K562 (cell line): ENCODE measurements around the gene RELL2. TPM values are rescaled to one million over a fixed set of nuclear protein-coding genes. Genes with fewer than 3 reads are reported as not detected.

ENCODE experiments used
- BACH1 ChIP-seq: fragments of 200-800 bp; sonication (Bioruptor generic); IDR thresholded peaks from 2 replicates; pipeline ENCODE4 v1.6.1; 2016; ENCODE audit warnings: missing genetic modification characterization, missing compliant biosample characterization
- CBFA2T3 ChIP-seq: fragments of 450-650 bp; IDR thresholded peaks from 2 replicates; pipeline ENCODE4 v1.6.1; 2017
- CXXC5 ChIP-seq: fragments of 250-450 bp; sonication (Bioruptor Pico); IDR thresholded peaks from 2 replicates; pipeline ENCODE4 v1.8.0; 2022; ENCODE audit warnings: inconsistent platforms, mild to moderate bottlenecking, moderate library complexity
- FOXP1 ChIP-seq: sonication (generic); formaldehyde crosslinking; IDR thresholded peaks from 2 replicates; pipeline ENCODE4 v1.8.0; 2022; ENCODE audit warnings: mild to moderate bottlenecking, missing genetic modification reagents
- GABPA ChIP-seq: fragments of 200-800 bp; sonication (Bioruptor generic); conservative IDR thresholded peaks from 2 replicates; pipeline ENCODE4 v1.6.1; 2016; ENCODE audit warnings: low read depth, missing genetic modification characterization, missing compliant biosample characterization
- LEF1 ChIP-seq: fragments of 450-650 bp; IDR thresholded peaks from 2 replicates; pipeline ENCODE4 v1.6.1; 2016; ENCODE audit warnings: mild to moderate bottlenecking
- PTRF ChIP-seq: fragments of 450-650 bp; IDR thresholded peaks from 2 replicates; pipeline ENCODE4 v1.6.1; 2016; ENCODE audit warnings: mild to moderate bottlenecking, missing genetic modification characterization, missing compliant biosample characterization
- RBFOX2 ChIP-seq: fragments of 200-400 bp; formaldehyde crosslinking; IDR thresholded peaks from 2 replicates; pipeline ENCODE4 v1.6.1; 2017; ENCODE audit warnings: low read depth, mild to moderate bottlenecking, low read length, moderate library complexity
- SIN3B ChIP-seq: fragments of 450-650 bp; IDR thresholded peaks from 2 replicates; pipeline ENCODE4 v1.6.1; 2017; ENCODE audit warnings: low read depth, mild to moderate bottlenecking, moderate library complexity
- SMAD3 ChIP-seq: fragments of 450-650 bp; formaldehyde crosslinking; conservative IDR thresholded peaks from 2 replicates; pipeline ENCODE4 v1.4.0; 2020; ENCODE audit warnings: mild to moderate bottlenecking
- TAL1 ChIP-seq: fragments of 450-650 bp; IDR thresholded peaks from 2 replicates; pipeline ENCODE4 v1.6.1; 2016; ENCODE audit warnings: mild to moderate bottlenecking
- TEAD1 ChIP-seq, 2 experiments: fragments of 450-650 bp in 1 of 2; sonication (generic) in 1 of 2; formaldehyde crosslinking; IDR thresholded peaks; 2 replicates each; pipeline versions ENCODE4 v1.4.0 to v1.8.0; 2020 to 2022; ENCODE audit warnings: mild to moderate bottlenecking in 2 of 2, missing genetic modification reagents in 1 of 2
- ZNF282 ChIP-seq: sonication (generic); formaldehyde crosslinking; IDR thresholded peaks from 2 replicates; pipeline ENCODE4 v1.8.1; 2023; ENCODE audit warnings: missing genetic modification reagents
- ZNF644 ChIP-seq: fragments of 200-800 bp; sonication (Bioruptor generic); IDR thresholded peaks from 2 replicates; pipeline ENCODE4 v1.6.1; 2016; ENCODE audit warnings: low read depth, missing genetic modification characterization, missing compliant biosample characterization
- ZNF766 ChIP-seq: fragments of 200-800 bp; sonication (Bioruptor generic); conservative IDR thresholded peaks from 2 replicates; pipeline ENCODE4 v1.6.1; 2016; ENCODE audit warnings: missing genetic modification characterization, missing compliant biosample characterization
- polyA plus RNA-seq, 8 experiments: library from polyadenylated mRNA; depleted of rRNA in 4 of 8; stranded (reverse) in 5 of 8; unstranded in 3 of 8; fragments of >200 nt; fragmentation: Nextera tagmentation in 2 of 8; fragmentation: Illumina TruSeq in 1 of 8; extraction: Ambion mirVana in 2 of 8; extraction: Trizol in 1 of 8; gene quantifications; 2 replicates each; pipeline versions ENCODE4 v1.2.1 to v1.2.3, GENCODE V29; 2011 to 2014; ENCODE audit warnings: inconsistent platforms in 1 of 8, missing spikeins in 1 of 8
- total RNA-seq, 7 experiments: library from RNA; depleted of rRNA in 6 of 7; stranded (reverse); fragments of >200 nt in 6 of 7; fragmentation: Illumina TruSeq in 2 of 7; extraction: Trizol in 2 of 7; gene quantifications; 2 replicates each; pipeline versions ENCODE4 v1.2.1 to v1.2.3, GENCODE V29; 2011 to 2021; ENCODE audit warnings: low replicate concordance in 1 of 7
- TF ChIP-seq, protein P1 (sequence below): fragments of 250-450 bp; sonication (Bioruptor Pico); IDR thresholded peaks from 2 replicates; pipeline ENCODE4 v1.8.0; 2022; ENCODE audit warnings: moderate library complexity, mild to moderate bottlenecking, inconsistent platforms
- TF ChIP-seq, protein P2 (sequence below): fragments of 250-450 bp; sonication (Bioruptor Pico); IDR thresholded peaks from 2 replicates; pipeline ENCODE4 v1.9.0; 2021; ENCODE audit warnings: mild to moderate bottlenecking, inconsistent platforms
- TF ChIP-seq, protein P3 (sequence below): fragments of 250-450 bp; sonication (Bioruptor Pico); IDR thresholded peaks from 2 replicates; pipeline ENCODE4 v1.8.0; 2021; ENCODE audit warnings: moderate library complexity, mild to moderate bottlenecking, inconsistent platforms
- TF ChIP-seq, protein P4 (sequence below): sonication (generic); formaldehyde crosslinking; IDR thresholded peaks from 2 replicates; pipeline ENCODE4 v1.8.0; 2022; ENCODE audit warnings: missing genetic modification reagents, mild to moderate bottlenecking, borderline replicate concordance

Gene RELL2
- total and polyA plus RNA-seq, 9 of the 15 experiments (the other 6 are each of a cell fraction or from before 2014, with no cell fraction given): 0.06 to 36.0 (median 14.3) TPM

DNA sequence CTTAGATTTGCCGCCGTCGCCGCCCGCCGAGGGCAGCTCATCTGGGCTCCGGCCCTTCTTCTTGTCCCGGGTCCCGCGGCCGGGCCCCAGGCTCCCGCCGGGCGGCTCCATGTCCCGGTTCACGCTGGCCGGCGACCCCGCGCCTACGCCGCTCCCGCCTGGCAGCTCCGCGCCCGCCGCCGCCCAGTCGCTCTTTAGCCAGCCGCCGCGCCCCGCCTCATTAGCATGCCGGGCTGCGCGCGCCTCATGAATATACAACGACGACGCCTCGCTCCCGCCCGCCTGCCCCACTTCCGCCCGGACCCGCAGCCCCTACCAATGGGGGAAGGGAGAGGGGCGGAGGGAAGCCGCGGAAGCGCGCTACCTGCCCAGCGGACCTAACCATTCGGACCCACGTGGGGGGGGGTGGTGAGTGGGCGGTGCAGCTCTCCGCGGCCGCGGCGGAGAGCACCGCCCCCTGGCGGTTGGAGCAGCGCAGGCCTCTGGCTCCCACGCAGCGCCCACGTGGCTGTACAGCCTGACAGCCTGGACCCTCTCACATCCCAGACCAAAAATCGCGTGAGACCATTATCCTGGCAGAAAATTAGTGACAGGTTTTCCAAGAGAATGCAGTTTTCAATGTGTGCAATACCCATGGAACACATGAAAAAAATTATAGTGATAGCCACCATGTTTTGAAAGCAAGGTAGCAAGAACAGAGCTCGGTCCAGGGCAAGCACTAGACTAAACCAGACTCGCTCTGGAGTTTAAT lies 17.8 kb upstream of the RELL2 start, which contains the start of gene DIAPH1 (continued):
- TF ChIP-seq, protein P1, sequence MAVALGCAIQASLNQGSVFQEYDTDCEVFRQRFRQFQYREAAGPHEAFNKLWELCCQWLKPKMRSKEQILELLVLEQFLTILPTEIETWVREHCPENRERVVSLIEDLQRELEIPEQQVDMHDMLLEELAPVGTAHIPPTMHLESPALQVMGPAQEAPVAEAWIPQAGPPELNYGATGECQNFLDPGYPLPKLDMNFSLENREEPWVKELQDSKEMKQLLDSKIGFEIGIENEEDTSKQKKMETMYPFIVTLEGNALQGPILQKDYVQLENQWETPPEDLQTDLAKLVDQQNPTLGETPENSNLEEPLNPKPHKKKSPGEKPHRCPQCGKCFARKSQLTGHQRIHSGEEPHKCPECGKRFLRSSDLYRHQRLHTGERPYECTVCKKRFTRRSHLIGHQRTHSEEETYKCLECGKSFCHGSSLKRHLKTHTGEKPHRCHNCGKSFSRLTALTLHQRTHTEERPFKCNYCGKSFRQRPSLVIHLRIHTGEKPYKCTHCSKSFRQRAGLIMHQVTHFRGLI: no peak
- TF ChIP-seq ZNF644 (no peak), CBFA2T3 (peak; percentile 26), TAL1 (no peak), RBFOX2 (peak; percentile 94), PTRF (tag) (no peak), BACH1 (tag) (no peak), SMAD3 (CRISPR knock-in tag) (0 out of 2 replicates have a peak, but pooled peaks have one; percentile 58), CXXC5 (CRISPR knock-in tag) (peak; percentile 93), LEF1 (no peak), ZNF766 (CRISPR knock-in tag) (no peak), FOXP1 (CRISPR knock-in tag) (peak; percentile 98), ZNF282 (CRISPR knock-in tag) (no peak), SIN3B (no peak), TEAD1 (CRISPR knock-in tag; IDR thresholded peaks at IDR 0.05) (peak; percentile 49 to 88; a peak in 3 of 4 replicates), GABPA (tag) (peak; percentile 88)
- TF ChIP-seq, protein P2, sequence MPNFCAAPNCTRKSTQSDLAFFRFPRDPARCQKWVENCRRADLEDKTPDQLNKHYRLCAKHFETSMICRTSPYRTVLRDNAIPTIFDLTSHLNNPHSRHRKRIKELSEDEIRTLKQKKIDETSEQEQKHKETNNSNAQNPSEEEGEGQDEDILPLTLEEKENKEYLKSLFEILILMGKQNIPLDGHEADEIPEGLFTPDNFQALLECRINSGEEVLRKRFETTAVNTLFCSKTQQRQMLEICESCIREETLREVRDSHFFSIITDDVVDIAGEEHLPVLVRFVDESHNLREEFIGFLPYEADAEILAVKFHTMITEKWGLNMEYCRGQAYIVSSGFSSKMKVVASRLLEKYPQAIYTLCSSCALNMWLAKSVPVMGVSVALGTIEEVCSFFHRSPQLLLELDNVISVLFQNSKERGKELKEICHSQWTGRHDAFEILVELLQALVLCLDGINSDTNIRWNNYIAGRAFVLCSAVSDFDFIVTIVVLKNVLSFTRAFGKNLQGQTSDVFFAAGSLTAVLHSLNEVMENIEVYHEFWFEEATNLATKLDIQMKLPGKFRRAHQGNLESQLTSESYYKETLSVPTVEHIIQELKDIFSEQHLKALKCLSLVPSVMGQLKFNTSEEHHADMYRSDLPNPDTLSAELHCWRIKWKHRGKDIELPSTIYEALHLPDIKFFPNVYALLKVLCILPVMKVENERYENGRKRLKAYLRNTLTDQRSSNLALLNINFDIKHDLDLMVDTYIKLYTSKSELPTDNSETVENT (CRISPR knock-in tag): 0 out of 2 replicates have a peak, but pooled peaks have one; percentile 13
- TF ChIP-seq, protein P3, sequence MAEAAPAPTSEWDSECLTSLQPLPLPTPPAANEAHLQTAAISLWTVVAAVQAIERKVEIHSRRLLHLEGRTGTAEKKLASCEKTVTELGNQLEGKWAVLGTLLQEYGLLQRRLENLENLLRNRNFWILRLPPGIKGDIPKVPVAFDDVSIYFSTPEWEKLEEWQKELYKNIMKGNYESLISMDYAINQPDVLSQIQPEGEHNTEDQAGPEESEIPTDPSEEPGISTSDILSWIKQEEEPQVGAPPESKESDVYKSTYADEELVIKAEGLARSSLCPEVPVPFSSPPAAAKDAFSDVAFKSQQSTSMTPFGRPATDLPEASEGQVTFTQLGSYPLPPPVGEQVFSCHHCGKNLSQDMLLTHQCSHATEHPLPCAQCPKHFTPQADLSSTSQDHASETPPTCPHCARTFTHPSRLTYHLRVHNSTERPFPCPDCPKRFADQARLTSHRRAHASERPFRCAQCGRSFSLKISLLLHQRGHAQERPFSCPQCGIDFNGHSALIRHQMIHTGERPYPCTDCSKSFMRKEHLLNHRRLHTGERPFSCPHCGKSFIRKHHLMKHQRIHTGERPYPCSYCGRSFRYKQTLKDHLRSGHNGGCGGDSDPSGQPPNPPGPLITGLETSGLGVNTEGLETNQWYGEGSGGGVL (CRISPR knock-in tag): no peak
- TF ChIP-seq, protein P4, sequence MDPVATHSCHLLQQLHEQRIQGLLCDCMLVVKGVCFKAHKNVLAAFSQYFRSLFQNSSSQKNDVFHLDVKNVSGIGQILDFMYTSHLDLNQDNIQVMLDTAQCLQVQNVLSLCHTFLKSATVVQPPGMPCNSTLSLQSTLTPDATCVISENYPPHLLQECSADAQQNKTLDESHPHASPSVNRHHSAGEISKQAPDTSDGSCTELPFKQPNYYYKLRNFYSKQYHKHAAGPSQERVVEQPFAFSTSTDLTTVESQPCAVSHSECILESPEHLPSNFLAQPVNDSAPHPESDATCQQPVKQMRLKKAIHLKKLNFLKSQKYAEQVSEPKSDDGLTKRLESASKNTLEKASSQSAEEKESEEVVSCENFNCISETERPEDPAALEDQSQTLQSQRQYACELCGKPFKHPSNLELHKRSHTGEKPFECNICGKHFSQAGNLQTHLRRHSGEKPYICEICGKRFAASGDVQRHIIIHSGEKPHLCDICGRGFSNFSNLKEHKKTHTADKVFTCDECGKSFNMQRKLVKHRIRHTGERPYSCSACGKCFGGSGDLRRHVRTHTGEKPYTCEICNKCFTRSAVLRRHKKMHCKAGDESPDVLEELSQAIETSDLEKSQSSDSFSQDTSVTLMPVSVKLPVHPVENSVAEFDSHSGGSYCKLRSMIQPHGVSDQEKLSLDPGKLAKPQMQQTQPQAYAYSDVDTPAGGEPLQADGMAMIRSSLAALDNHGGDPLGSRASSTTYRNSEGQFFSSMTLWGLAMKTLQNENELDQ (CRISPR knock-in tag): 0 out of 2 replicates have a peak, but pooled peaks have one; percentile 52
